Stimulated activated CD4-positive, alpha-beta T cell treated with anti-CD3 and anti-CD28 coated beads, Interleukin-4, amount 100 ng/mL, for 24 hours (primary cell): ENCODE results near the gene ADCY10.
"Not testable (repeated sequence)": the region's sequence is repeated elsewhere in the genome, so short reads cannot be mapped to it uniquely, and the experiment has no call there.

ENCODE experiments used
- DNase-seq: peaks from one replicate; pipeline ENCODE4 v3.0.0-alpha.2; 2020

ADCY10 gene

GRCh38 chr1:167924543-167925231 is 10.8 kb upstream of the ADCY10 start:
- no peak for DNase-seq

- DNase-seq: no peak
Measured at GRCh38 chr1:167924102-167924501, 10.2 kb upstream of the ADCY10 start.

- no peak for DNase-seq
Measured at GRCh38 chr1:167923324-167924056, 9.6 kb upstream of the ADCY10 start.

- no peak for DNase-seq
Measured at GRCh38 chr1:167922611-167923074, 8.7 kb upstream of the ADCY10 start.

GRCh38 chr1:167922023-167922422 is 8.1 kb upstream of the ADCY10 start:
- DNase-seq: no peak

GRCh38 chr1:167916766-167917511 is 3.0 kb upstream of the ADCY10 start:
- DNase-seq: no peak

- DNase-seq: no peak
Measured at GRCh38 chr1:167915569-167915968, 1.6 kb upstream of the ADCY10 start.

GRCh38 chr1:167912294-167912693 is 1.6 kb downstream of the ADCY10 start:
- no peak for DNase-seq

- no peak for DNase-seq
Measured at GRCh38 chr1:167911413-167911812, 2.5 kb downstream of the ADCY10 start.

GRCh38 chr1:167910530-167910929 is 3.4 kb downstream of the ADCY10 start:
- no peak for DNase-seq

- no peak for DNase-seq
Measured at GRCh38 chr1:167909691-167910180, 4.2 kb downstream of the ADCY10 start.

GRCh38 chr1:167905671-167906070 is 8.3 kb downstream of the ADCY10 start:
- no peak for DNase-seq

- DNase-seq: no peak
Measured at GRCh38 chr1:167905182-167905581, 8.8 kb downstream of the ADCY10 start.

- DNase-seq: no peak
Measured at GRCh38 chr1:167904652-167905130, 9.2 kb downstream of the ADCY10 start.

GRCh38 chr1:167900907-167901306 is 13.0 kb downstream of the ADCY10 start:
- no peak for DNase-seq

GRCh38 chr1:167899253-167899681 is 14.7 kb downstream of the ADCY10 start:
- no peak for DNase-seq

- DNase-seq: no peak
Measured at GRCh38 chr1:167898578-167899222, 15.2 kb downstream of the ADCY10 start.

GRCh38 chr1:167893798-167894197 is 20.1 kb downstream of the ADCY10 start:
- no peak for DNase-seq

- DNase-seq: no peak
Measured at GRCh38 chr1:167890400-167890799, 23.5 kb downstream of the ADCY10 start.

- DNase-seq: not testable (repeated sequence)
Measured at GRCh38 chr1:167887187-167887586, 26.7 kb downstream of the ADCY10 start.

GRCh38 chr1:167882376-167882775 is 31.6 kb downstream of the ADCY10 start:
- no peak for DNase-seq

- DNase-seq: no peak
Measured at GRCh38 chr1:167881786-167882185, 32.1 kb downstream of the ADCY10 start.

GRCh38 chr1:167881069-167881468 is 32.9 kb downstream of the ADCY10 start:
- no peak for DNase-seq
